ENCODE measurements around the gene DISC1.
A peak's percentile ranks its signal among the peaks of the same experiment; 100 is the strongest.
"Not testable (repeated sequence)": the region's sequence is repeated elsewhere in the genome, so short reads cannot be mapped to it uniquely, and the experiment has no call there.

The DISC1 gene

DNA sequence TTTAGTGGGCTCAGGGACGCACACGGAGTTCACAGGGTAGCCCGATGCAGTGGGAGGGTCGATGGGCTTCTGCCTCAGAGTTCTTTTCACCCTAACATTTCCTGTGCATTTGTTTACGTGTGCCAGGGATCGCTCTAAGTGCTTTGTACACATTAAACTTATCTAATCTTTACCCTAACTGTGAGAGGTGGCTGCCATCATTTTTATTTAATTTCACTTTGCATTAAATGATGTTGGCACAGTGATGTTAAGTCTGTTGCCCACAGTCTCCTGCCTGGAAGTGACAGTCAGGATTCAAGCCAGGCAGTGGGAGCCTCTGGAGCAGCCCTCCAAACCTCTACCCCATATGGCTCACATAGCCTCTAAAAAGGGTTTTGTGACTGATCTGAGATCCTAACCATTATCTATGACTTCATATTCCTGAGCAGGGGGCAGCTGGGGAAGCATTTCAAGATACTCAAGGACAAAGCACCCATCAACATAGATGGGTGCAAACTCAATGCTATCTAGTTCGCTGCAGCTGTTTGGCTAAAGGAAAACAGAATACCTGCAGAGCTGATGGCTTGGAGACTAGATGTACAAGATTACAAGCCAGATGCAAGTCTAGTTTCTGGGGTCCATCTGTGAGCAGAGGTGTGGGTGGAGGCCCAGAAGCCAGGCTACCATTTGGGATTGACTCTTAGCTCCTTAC lies 303.8 kb downstream of the DISC1 start:
- DNase-seq (ENCODE audit: low read depth in 2 of 2) = no peak

DNA sequence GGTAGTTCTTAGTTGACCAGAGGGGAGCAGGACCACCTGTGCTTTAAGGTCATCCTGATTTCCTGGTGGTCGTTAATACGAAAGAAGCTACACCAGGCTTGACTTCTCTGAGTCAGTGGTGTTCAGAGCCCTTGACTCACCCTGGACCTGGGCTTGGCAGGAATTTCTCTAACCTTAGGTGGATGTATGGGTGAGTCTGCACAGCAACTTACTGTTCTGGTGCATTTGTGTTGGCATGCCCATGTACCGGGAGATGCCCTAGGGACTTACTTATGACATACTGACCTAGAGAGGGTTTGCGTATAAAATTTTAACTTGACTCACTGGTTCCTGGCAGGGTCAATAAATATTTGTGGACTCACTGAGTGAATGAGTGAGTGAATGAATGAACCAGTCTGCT lies 304.6 kb downstream of the DISC1 start:
- no peak for DNase-seq (ENCODE audit: low read depth in 2 of 2)

- peak in 1 of 2 donors; percentile 21 for DNase-seq (ENCODE audit: low read depth in 2 of 2)
Observed at GRCh38 chr1:231931846-231932454, 305.4 kb downstream of the DISC1 start.

DNA sequence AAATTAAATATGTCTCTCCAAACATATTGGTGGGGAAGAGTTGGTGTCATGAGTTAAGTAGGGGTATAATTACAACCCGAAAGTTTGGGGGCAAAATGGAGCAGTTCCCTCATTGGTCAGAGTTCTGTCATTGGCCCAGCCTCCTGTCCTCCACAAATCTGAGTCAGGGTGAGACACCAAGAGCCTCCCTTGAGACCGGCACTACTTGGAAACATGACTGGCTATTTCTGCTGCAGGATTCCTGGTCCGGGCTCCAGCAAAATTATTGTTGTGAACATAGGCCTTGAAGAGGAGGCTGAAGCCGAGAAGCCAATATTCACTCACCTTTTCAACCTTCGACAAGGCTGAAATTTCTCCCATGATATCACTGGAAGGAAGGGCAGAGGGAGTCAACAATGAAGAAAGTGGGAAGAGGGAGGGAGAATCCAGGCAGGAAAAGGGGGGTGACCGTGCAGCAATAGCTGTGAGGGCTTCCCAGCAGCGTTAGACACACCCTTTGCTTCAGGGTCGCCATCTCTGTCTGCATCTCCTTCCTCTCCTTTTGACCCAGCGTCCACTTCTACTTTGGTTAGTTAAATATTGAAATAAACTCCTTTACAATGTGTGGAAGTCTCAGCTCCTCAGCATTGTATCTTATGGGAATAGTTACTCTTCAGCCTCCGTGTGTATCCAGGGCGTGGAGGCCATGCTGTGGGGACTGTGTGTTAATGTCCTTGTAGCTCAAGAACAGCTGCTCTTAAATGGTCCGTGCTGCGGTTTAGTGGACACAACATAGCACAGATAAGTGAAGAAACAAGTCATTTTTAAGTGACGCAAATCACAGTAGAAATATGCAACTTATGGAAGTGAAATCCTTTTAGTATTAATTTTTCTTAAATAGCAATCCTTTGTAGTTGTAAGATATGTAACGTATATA lies 307.4 kb downstream of the DISC1 start:
- no peak for DNase-seq (ENCODE audit: low read depth in 2 of 2)

DNA sequence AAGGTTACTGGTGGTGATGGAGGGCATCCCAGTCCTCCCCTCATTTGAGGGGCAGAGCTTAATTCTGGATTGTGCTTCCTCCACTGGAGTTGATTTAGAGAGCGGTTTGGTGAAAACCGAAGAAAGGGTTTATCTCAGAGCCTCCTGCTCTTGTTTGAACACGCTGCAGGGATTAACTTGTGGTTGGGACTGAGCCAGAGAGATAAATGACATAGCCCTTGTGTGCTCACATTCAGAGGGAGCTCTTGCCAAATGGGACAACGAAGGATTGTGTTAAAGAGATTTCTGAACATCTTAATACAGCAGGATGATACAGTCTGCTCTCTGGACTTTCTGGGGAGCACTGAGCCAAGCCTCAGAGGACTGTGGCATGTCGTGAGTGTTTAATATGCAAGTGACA lies 308.2 kb downstream of the DISC1 start:
- no peak for DNase-seq (ENCODE audit: low read depth in 2 of 2)

DNA sequence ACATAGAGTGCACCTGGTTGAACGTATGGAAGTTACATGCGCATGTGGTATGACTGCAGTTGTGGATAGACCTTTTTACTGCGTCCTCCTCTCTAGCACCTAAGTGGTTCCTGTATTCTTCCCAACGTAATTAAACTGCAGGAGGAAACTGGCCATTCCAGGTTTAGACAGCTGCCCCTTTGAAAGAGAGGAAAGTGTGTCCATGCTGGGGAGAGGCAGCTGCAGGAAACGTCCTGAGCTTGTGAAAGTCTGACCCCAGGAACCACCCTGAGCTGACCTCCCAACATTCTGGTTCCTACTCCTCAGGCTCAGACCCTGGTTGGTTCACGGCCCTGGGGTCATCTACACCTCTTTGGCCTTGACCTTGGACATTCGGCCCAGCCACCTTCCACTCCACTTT lies 309.3 kb downstream of the DISC1 start:
- no peak for DNase-seq (ENCODE audit: low read depth in 2 of 2)

GRCh38 chr1:231936983-231937775 lies 310.6 kb downstream of the DISC1 start:
- DNase-seq (ENCODE audit: low read depth in 2 of 2) = no peak

DNA sequence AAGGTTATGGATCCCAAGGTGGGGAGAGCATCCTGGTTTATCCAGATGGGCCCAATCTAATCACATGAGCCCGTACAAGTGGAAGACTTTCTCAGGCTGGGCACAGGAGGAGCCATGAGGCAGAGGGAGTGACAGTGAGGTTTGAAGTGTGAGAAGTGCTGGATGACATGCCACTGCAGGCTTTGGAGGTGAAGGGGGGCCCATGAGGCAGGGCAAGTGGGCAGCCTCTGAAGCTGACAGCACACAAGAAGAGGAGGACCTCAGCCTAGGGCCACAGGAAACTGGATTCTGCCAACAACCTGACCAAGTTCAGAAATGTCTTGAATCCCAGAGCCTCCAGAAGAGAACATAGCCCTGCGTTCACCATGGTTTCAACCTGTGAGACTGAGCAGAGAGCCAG lies 311.6 kb downstream of the DISC1 start:
- no peak for DNase-seq (ENCODE audit: low read depth in 2 of 2)

DNA sequence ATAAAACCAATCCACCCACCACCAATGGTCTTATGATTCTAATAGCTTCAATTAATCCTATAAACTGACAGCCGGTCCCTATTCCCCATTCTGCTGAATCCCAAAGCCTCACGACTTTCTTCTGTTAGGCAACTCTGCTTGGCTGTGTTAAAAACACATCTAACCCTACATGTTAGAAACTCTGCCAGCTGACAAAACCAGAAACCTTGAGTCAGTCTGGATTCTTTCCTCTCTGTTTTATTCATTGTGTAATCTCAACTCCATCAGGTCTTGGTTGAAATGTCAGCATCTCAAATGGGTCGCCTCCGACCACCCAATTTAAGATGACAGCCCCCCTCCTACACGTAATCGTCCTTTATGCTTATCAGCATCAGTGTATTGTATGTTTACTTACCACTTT lies 312.1 kb downstream of the DISC1 start:
- no peak for DNase-seq (ENCODE audit: low read depth in 2 of 2)

- DNase-seq (ENCODE audit: low read depth in 2 of 2) = no peak
Observed at GRCh38 chr1:231939118-231939517, 312.5 kb downstream of the DISC1 start.

GRCh38 chr1:231940116-231940515 lies 313.5 kb downstream of the DISC1 start:
- no peak for DNase-seq (ENCODE audit: low read depth in 2 of 2)

GRCh38 chr1:231940701-231941100 lies 314.1 kb downstream of the DISC1 start:
- no peak for DNase-seq (ENCODE audit: low read depth in 2 of 2)

DNA sequence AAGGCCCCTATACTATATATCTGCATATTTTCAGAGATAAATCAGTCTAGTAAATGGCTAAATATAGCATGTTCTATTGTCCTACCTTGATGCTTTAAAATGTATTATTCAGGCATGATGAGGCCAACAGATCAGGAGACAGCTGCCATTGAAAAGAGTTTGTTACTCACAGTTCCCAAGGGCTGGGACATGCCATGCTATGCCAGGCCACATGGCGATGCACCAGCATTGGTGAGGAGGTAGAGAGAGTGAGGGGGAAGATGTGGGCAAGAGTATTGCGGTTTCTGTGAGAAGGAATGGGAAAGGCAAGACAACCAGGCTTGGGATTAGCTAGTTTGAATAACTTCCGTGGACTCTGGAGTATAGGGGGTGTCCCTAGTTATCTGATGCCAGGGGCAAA lies 316.5 kb downstream of the DISC1 start:
- DNase-seq (ENCODE audit: low read depth in 2 of 2) = no peak

DNA sequence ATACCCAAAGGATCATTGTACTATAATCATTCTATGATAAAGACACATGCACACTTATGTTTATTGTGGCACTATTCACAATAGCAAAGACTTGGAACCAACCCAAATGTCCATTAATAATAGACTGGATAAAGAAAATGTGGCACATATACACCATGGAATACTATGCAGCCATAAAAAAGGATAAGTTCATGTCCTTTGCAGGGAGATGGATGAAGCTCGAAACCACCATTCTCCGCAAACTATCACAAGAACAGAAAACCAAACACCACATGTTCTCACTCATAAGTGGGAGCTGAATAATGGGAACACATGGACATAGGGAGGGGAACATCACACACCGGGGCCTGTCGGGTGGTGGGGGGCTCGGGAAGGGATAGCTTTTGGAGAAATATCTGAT lies 321.5 kb downstream of the DISC1 start:
- not testable (repeated sequence) for DNase-seq (ENCODE audit: low read depth in 2 of 2)

GRCh38 chr1:231949277-231950091 lies 322.9 kb downstream of the DISC1 start:
- no peak for DNase-seq (ENCODE audit: low read depth in 2 of 2)

DNA sequence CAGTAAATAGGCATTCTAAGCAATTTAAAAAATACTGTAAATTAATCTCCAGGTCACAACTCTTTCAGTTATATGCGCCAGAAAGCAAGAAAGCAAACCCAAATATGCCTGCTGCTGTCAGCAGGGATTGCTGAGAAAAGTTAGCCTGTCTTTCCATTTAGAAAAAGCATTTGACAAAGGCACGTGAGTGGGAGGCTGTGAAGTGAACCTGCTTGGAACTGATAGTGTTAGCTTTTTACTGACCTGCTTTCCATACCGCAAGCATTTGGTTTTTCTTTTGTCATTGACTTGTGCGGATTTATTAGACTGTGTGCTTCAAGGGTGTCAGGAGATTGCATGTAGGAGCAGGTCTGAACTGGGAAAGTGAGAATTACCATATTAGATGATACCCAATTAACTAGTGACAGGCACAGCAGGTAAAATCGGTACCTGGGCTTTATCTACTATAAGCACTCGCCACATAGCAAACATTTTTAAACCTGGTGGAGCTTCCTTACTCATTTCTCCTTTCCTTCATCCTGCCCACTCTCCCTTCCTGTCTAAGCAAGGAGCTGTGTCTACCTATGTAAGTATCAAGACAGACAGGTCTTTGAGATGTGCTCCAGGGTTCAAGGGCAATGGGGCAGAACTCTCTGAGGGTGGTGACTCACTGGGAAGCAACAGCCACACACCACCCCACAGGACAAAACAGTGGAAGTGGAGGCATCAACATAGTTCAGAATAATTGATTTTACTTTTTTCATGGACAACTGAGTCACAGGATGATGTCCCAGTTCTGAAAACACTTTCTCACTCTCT lies 323.9 kb downstream of the DISC1 start:
- DNase-seq (ENCODE audit: low read depth in 2 of 2) = no peak

DNA sequence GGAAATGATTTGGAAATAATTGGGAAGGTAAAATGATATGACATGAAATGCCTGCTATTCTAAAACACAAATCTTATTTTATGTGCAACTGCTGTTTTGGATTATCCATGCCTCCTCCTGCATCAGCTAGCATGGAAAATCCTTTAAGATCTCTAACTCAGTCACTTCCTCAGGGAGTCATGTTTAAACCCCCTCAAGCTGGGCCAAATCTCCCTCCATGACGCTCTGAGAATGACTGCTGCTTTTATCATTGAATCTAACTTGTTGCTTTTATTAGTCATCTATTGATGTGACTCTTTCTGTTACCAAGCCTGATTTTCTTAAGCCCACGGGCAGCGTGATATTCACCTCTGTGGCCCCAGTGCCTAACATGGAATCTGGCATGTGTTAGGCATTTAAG lies 324.8 kb downstream of the DISC1 start:
- DNase-seq (ENCODE audit: low read depth in 2 of 2) = no peak

DNA sequence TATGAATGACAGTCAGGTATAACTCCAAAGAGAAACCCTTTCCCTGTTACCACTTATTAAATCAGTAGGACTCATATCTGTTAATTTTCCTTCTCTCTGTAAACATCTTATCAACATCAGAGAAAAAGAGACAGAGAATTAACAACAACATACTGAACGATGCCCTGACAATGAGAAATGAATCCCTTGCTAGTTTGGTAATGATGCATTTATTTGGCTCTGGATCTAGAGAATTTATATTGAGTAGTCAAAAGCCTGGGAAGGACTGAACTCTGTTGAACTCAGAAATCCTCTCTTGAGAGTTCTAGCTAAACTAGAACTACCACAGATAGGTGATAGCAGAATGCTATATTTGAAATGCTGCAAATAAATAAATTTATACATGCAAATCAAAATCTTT lies 325.6 kb downstream of the DISC1 start:
- DNase-seq (ENCODE audit: low read depth in 2 of 2) = no peak

DNA sequence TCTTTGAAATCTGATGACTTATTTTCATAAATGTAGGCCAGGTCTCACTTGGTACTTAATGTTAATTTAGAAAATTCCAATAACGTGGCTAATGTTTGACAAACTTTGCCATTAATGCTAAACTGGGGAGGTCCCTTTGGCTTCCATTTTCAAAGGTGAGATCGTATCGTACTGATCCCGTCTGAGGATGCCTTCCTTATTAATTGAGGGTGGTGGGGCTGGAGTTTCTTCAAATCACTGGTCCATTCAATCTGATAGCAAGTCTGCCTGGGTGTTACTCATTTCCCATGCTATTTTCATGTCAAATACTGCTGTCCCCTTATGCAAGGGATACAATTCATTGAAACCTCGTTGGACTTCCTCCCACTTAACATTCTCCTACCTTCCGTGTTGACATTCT lies 327.1 kb downstream of the DISC1 start:
- no peak for DNase-seq (ENCODE audit: low read depth in 2 of 2)

GRCh38 chr1:231954751-231955150 lies 328.2 kb downstream of the DISC1 start:
- no peak for DNase-seq (ENCODE audit: low read depth in 2 of 2)
